ENCODE results near the gene CACNA1A.

CACNA1A gene

GRCh38 chr19:13300421-13301030 is 205.8 kb downstream of the CACNA1A start:
- H3K9ac ChIP-seq (ENCODE audit: low read length): no peak overlapping the region
- H3K4me2 ChIP-seq (ENCODE audit: low read length): no peak overlapping the region
- no peaks in the 10 kb centered on the region for H3K79me2 ChIP-seq (ENCODE audit: insufficient read depth, low read length)
- H4K20me1 ChIP-seq (ENCODE audit: insufficient read depth, low read length): no peaks in the 10 kb centered on the region
- H2AFZ ChIP-seq (ENCODE audit: low read length): no peak overlapping the region
- H3K4me3 ChIP-seq (ENCODE audit: low read depth, low read length, poor library complexity, severe bottlenecking): no peak overlapping the region
- no peaks in the 10 kb centered on the region for H3K4me1 ChIP-seq (ENCODE audit: insufficient read depth, low read length, severe bottlenecking)
- no peaks in the 10 kb centered on the region for H3F3A ChIP-seq (ENCODE audit: insufficient read depth, low read length)
- no peaks in the 10 kb centered on the region for H3K36me3 ChIP-seq (ENCODE audit: insufficient read depth, low read length)
- H3K27ac ChIP-seq (ENCODE audit: low read depth, low read length, poor library complexity, severe bottlenecking): no peak overlapping the region
- H3K27me3 ChIP-seq (ENCODE audit: insufficient read depth, low read length): peaks cover 2% of the 10 kb centered on the region; the same call in 1 of the 2 replicates
- TF ChIP-seq EZH2 (IDR thresholded peaks at IDR 0.05; ENCODE audit: borderline replicate concordance, low read length) (no peak), CTCF (IDR thresholded peaks at IDR 0.05; ENCODE audit: low read length) (no peak)
- no peaks in the 10 kb centered on the region for H3K9me3 ChIP-seq (ENCODE audit: low read length)
- H3K9me2 ChIP-seq (ENCODE audit: low read depth, low read length): no peaks in the 10 kb centered on the region

GRCh38 chr19:13299838-13300237 is 206.4 kb downstream of the CACNA1A start:
- Histone ChIP-seq H3K79me2 (ENCODE audit: insufficient read depth, low read length) (no peaks in the 10 kb centered on the region), H3K36me3 (ENCODE audit: insufficient read depth, low read length) (no peaks in the 10 kb centered on the region), H2AFZ (ENCODE audit: low read length) (no peak overlapping the region), H3K4me3 (ENCODE audit: low read depth, low read length, poor library complexity, severe bottlenecking) (no peak overlapping the region), H3K27me3 (ENCODE audit: insufficient read depth, low read length) (no peaks in the 10 kb centered on the region; the same call in 1 of the 2 replicates), H3F3A (ENCODE audit: insufficient read depth, low read length) (no peaks in the 10 kb centered on the region), H4K20me1 (ENCODE audit: insufficient read depth, low read length) (no peaks in the 10 kb centered on the region), H3K4me2 (ENCODE audit: low read length) (no peak overlapping the region), H3K4me1 (ENCODE audit: insufficient read depth, low read length, severe bottlenecking) (no peaks in the 10 kb centered on the region), H3K27ac (ENCODE audit: low read depth, low read length, poor library complexity, severe bottlenecking) (no peak overlapping the region), H3K9me3 (ENCODE audit: low read length) (no peaks in the 10 kb centered on the region), H3K9me2 (ENCODE audit: low read depth, low read length) (no peaks in the 10 kb centered on the region), H3K9ac (ENCODE audit: low read length) (no peak overlapping the region)
- TF ChIP-seq CTCF (IDR thresholded peaks at IDR 0.05; ENCODE audit: low read length): no peak
- TF ChIP-seq EZH2 (IDR thresholded peaks at IDR 0.05; ENCODE audit: borderline replicate concordance, low read length): no peak

GRCh38 chr19:13298565-13299481 is 207.5 kb downstream of the CACNA1A start:
- no peaks in the 10 kb centered on the region for H3K36me3 ChIP-seq (ENCODE audit: insufficient read depth, low read length)
- no peaks in the 10 kb centered on the region for H3F3A ChIP-seq (ENCODE audit: insufficient read depth, low read length)
- H3K27ac ChIP-seq (ENCODE audit: low read depth, low read length, poor library complexity, severe bottlenecking): no peak overlapping the region
- no peak overlapping the region for H3K9ac ChIP-seq (ENCODE audit: low read length)
- H3K9me3 ChIP-seq (ENCODE audit: low read length): no peaks in the 10 kb centered on the region
- no peaks in the 10 kb centered on the region for H3K79me2 ChIP-seq (ENCODE audit: insufficient read depth, low read length)
- H2AFZ ChIP-seq (ENCODE audit: low read length): no peak overlapping the region
- no peak for TF ChIP-seq EZH2 (IDR thresholded peaks at IDR 0.05; ENCODE audit: borderline replicate concordance, low read length)
- no peaks in the 10 kb centered on the region for H4K20me1 ChIP-seq (ENCODE audit: insufficient read depth, low read length)
- no peaks in the 10 kb centered on the region; the same call in 1 of the 2 replicates for H3K27me3 ChIP-seq (ENCODE audit: insufficient read depth, low read length)
- H3K4me1 ChIP-seq (ENCODE audit: insufficient read depth, low read length, severe bottlenecking): no peaks in the 10 kb centered on the region
- H3K4me2 ChIP-seq (ENCODE audit: low read length): no peak overlapping the region
- H3K4me3 ChIP-seq (ENCODE audit: low read depth, low read length, poor library complexity, severe bottlenecking): no peak overlapping the region
- no peaks in the 10 kb centered on the region for H3K9me2 ChIP-seq (ENCODE audit: low read depth, low read length)
